Ovary (tissue), 9 donors: ENCODE data around the gene ZSCAN20. TPM values are rescaled to one million over a fixed set of nuclear protein-coding genes. Genes with fewer than 3 reads are reported as not detected.

Experiments used
- DNase-seq, 5 donors: peaks; one replicate each; pipeline ENCODE4 v3.0.0-alpha.2; 2019 to 2020
- H3K27ac ChIP-seq, 2 donors: fragments of 200-600 bp; one replicate each; pipeline versions ENCODE4 v1.5.1 to v1.8.0; 2019 to 2022
- H3K27me3 ChIP-seq: fragments of 200-600 bp; one replicate; pipeline ENCODE4 v1.8.0; 2022
- H3K36me3 ChIP-seq: fragments of 200-600 bp; sonication (generic); one replicate; pipeline ENCODE4 v1.5.1; 2019
- H3K4me1 ChIP-seq: one replicate; pipeline ENCODE4 v1.8.1; 2013; ENCODE audit warnings: mild to moderate bottlenecking, moderate library complexity; ENCODE audit not compliant: insufficient read depth
- H3K4me3 ChIP-seq: fragments of 200-600 bp; sonication (generic); one replicate; pipeline ENCODE4 v1.5.1; 2017
- H3K9me3 ChIP-seq, 2 donors: fragments of 200-600 bp in 1 of 2; sonication (generic) in 1 of 2; one replicate each; pipeline versions ENCODE4 v1.5.1 to v1.8.1; 2013 to 2019; ENCODE audit warnings: mild to moderate bottlenecking in 1 of 2, moderate library complexity in 1 of 2
- EP300 ChIP-seq: sonication (generic); formaldehyde crosslinking; IDR thresholded peaks from one replicate; pipeline ENCODE4 v1.6.1; 2017; ENCODE audit warnings: antibody characterized with exemption
- POLR2A ChIP-seq: fragments of 450-650 bp; IDR thresholded peaks from one replicate; pipeline ENCODE4 v1.6.1; 2017; ENCODE audit warnings: antibody characterized with exemption, mild to moderate bottlenecking, moderate library complexity
- WGBS, 3 donors: extraction: QIAGEN DNeasy Blood & Tissue Kit in 1 of 3; methylation state at CpG; one replicate each; pipeline versions ENCODE4 v1.1.5 to v1.1.7; 2013 to 2017; 5-methylcytosine and 5-hydroxymethylcytosine counted together
- intact Hi-C, 4 donors: fragments of 100-400 bp; cut with DNase I; formaldehyde crosslinking; loops; one replicate each; pipeline versions ENCODE4 v1.11.0 to v1.15.1; 2022 to 2023
- polyA plus RNA-seq, 2 donors: library from polyadenylated mRNA; stranded (reverse); fragments of 200-250 nt in 1 of 2; fragments of 350-450 nt in 1 of 2; fragmentation: Illumina TruSeq in 1 of 2; extraction: RNeasy Lipid Tissue Mini Kit (QIAGEN cat#74804) in 1 of 2; gene quantifications; one replicate each; pipeline ENCODE4 v1.2.3, GENCODE V29; 2013 to 2014
- total RNA-seq, 7 donors: library from RNA; depleted of rRNA in 2 of 7; stranded (reverse); fragments of >200 nt in 2 of 7; fragmentation: NEBNext Ultra II Directional in 3 of 7; extraction: Animal tissue kit (Norgen Biotek cat#: 25700) in 3 of 7; gene quantifications; one replicate each; pipeline versions ENCODE4 v1.1.0 to v1.2.4, GENCODE V29; 2016 to 2023
- TF ChIP-seq, protein P1 (sequence below), 3 donors: fragments of 450-650 bp in 2 of 3; fragments of 200-600 bp in 1 of 3; IDR thresholded peaks; one replicate each; pipeline versions ENCODE4 v1.5.1 to v1.8.0; 2016 to 2022; ENCODE audit warnings: antibody characterized with exemption in 3 of 3, mild to moderate bottlenecking in 1 of 3
- donor health status: DM: no; HTN: no; CAD: no; lungs with moderate emphysema.
- donor health status: DM: no; HTN: no; CAD: no.
- donor health status: Bipolar disorder and iron deficiency.
- donor health status: DM: yes; HTN: yes; CAD: no.
- donor health status: DM: no; HTN: no; CAD: no.
- donor health status: DM: yes; HTN: yes; CAD: no.

The ZSCAN20 gene
- total and polyA plus RNA-seq, 9 donors, result 1.9 to 8.3 (median 6.2) TPM

DNA sequence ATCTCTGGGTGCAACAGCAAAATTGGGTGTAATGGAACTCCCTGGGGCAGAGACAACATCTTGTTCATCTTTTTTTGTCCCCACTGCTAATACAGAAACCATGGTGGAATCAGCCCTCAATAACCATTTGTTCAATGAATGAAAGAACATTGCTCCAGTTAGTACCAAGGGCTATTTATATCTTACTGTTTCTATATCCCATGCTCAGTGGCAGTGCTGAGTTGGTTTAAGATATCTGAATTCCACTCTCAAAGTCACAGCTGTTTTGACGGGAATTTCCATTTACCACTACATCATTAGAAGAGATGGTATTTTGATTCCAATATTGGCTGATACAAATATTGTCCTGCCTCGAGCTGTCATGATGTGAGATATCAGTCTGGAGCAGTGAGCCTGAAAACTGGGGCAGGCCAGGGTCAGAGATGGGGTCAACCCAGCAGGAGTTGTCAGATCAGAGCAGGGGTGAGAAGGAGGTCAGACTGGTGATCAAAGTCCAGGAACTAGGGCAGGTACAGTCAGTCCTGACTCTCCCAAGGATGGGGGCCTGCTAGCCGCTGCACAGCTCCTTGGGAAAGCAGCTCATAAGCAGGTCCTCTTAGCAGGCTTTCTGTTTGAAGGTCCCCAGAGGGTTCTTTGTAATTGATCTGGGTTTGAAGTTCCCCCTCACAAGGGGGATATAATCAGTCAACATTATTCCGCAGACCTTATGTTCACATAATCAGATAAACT, 35.7 kb upstream of the ZSCAN20 start:
- H3K27me3 ChIP-seq, result no peaks in the 10 kb centered on the region
- no peak for DNase-seq
- TF ChIP-seq EP300 (no peak), POLR2A (no peak)
- TF ChIP-seq, protein P1, sequence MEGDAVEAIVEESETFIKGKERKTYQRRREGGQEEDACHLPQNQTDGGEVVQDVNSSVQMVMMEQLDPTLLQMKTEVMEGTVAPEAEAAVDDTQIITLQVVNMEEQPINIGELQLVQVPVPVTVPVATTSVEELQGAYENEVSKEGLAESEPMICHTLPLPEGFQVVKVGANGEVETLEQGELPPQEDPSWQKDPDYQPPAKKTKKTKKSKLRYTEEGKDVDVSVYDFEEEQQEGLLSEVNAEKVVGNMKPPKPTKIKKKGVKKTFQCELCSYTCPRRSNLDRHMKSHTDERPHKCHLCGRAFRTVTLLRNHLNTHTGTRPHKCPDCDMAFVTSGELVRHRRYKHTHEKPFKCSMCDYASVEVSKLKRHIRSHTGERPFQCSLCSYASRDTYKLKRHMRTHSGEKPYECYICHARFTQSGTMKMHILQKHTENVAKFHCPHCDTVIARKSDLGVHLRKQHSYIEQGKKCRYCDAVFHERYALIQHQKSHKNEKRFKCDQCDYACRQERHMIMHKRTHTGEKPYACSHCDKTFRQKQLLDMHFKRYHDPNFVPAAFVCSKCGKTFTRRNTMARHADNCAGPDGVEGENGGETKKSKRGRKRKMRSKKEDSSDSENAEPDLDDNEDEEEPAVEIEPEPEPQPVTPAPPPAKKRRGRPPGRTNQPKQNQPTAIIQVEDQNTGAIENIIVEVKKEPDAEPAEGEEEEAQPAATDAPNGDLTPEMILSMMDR (IDR thresholded peaks at IDR 0.05), result no peak
- H3K36me3 ChIP-seq, result no peaks in the 10 kb centered on the region
- no peaks in the 10 kb centered on the region for H3K9me3 ChIP-seq
- peaks cover 8% of the 10 kb centered on the region for H3K4me1 ChIP-seq
- WGBS, 3 donors, result 67 to 86% (median 77%) methylated on average over 4 of the region's 4 CpGs
- no peak overlapping the region for H3K27ac ChIP-seq
- intact Hi-C loops, result no loop called here
- H3K4me3 ChIP-seq, result no peak overlapping the region

DNA sequence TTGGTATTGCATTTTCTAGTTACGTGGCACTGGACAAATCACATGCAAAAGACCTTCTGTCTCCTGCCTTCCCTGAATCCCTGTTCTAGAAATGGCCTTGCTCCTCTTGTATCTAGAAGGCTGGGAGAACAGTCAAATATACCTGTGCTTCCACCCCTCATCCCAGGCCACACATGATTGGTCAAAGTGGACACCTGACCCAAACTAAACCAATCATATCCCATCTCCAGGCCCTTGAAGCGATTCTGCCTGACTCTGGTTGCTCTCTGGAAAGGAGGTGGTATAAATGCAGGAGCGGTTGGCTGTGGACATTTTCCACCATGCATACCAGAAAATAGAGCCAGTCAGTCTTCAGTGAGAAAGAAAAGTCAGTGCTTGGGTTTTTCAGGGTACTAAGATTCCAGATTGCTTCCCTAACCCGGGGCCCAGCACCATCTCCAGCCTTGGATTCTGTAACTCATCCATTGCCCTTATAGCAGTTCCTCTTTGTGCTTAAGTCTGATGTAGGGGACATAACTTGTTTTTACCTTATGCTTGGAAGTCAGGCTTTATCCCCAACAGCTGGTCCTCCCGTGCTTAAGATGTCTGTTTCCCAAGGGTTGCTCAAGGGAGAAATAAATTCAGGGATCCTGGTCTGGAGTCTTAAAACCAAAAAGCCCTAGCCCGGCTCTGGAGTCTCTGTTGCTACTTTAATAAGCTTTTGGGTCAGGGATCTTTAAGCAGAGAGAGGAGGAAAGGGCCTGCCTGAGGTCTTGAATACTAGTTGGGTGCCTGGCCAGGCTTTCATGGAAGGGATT, 33.9 kb upstream of the ZSCAN20 start:
- no peaks in the 10 kb centered on the region for H3K27me3 ChIP-seq
- TF ChIP-seq, protein P1 (IDR thresholded peaks at IDR 0.05), result no peak
- TF ChIP-seq EP300 (no peak), POLR2A (no peak)
- intact Hi-C loops, result no loop called here
- DNase-seq, result no peak
- 81 to 88% (median 85%) methylated on average over 6 of the region's 6 CpGs for WGBS, 3 donors
- no peak overlapping the region for H3K27ac ChIP-seq
- H3K36me3 ChIP-seq, result no peaks in the 10 kb centered on the region
- peaks cover 5% of the 10 kb centered on the region for H3K4me1 ChIP-seq
- no peaks in the 10 kb centered on the region for H3K9me3 ChIP-seq
- H3K4me3 ChIP-seq, result no peak overlapping the region

DNA sequence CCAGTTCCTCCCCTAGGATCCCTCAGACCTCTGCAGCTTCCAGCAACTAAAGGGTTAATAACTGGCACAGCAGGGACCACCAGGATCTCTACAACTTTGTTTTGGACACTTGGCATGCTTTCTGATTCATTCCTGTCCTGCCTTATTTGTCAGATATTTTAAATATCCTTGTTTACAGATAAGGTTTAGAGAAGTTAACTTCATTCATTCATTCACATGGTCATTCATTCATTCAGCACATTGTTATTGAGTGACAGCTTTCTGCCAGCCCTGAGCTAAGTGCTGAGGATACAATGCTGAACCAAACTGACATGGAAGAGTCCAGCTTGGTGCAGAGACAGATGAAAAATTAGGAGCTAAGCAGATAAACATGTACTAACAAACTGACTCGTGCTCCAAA, 32.8 kb upstream of the ZSCAN20 start:
- TF ChIP-seq POLR2A (no peak), EP300 (no peak)
- TF ChIP-seq, protein P1 (IDR thresholded peaks at IDR 0.05), result no peak
- H3K9me3 ChIP-seq, result no peaks in the 10 kb centered on the region
- H3K27ac ChIP-seq, result no peak overlapping the region
- peaks cover 1% of the 10 kb centered on the region for H3K4me1 ChIP-seq
- 22 to 29% (median 22%) methylated on average over 1 of the region's 1 CpG for WGBS, 3 donors
- no peak overlapping the region for H3K4me3 ChIP-seq
- intact Hi-C loops, result no loop called here
- no peak for DNase-seq
- H3K27me3 ChIP-seq, result no peaks in the 10 kb centered on the region
- H3K36me3 ChIP-seq, result no peaks in the 10 kb centered on the region

DNA sequence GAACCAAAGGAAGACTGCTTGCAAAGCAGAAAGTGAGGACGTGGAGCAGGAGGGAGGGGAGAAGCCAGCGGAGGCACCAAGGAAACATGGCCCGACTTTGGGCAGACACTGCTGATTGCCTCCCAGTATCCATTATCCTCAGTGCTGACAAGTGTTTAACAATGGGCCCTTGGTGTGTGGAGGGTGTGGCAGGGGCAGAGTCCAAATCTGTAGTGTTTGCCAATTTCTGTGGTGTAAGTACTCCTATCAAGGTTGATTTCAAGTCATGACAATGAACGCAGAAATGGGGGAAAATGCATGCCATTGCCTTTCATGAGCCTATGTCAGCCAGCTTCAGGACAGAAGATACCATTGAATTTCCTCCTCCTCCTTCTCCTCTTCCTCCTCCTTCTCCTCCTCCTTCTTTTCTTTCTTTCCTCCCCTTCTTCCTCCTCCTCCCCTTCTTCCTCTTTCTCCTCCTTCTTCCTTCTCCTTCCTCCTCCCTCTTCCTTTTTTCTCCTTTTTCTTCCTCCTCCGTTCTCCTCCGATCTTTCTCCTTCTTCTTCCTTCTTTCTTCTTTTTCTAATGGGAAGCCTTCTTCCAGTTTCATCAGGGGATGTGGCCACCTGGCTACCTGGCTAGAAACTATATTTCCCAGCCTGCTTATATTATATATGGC, 31.2 kb upstream of the ZSCAN20 start:
- Histone ChIP-seq H3K27me3 (no peaks in the 10 kb centered on the region), H3K4me1 (no peaks in the 10 kb centered on the region)
- 72 to 88% (median 86%) methylated on average over 6 of the region's 6 CpGs for WGBS, 3 donors

More for the DNA sequence above, 31.2 kb upstream of the ZSCAN20 start:
- H3K9me3 ChIP-seq, result no peaks in the 10 kb centered on the region
- intact Hi-C loops, result no loop called here
- H3K36me3 ChIP-seq, result no peaks in the 10 kb centered on the region
- TF ChIP-seq EP300 (no peak), POLR2A (no peak)
- TF ChIP-seq, protein P1 (IDR thresholded peaks at IDR 0.05), result no peak
- no peak overlapping the region for H3K27ac ChIP-seq
- H3K4me3 ChIP-seq, result no peak overlapping the region
- DNase-seq, result no peak
